ENCODE data around the gene DYSF.

DNA sequence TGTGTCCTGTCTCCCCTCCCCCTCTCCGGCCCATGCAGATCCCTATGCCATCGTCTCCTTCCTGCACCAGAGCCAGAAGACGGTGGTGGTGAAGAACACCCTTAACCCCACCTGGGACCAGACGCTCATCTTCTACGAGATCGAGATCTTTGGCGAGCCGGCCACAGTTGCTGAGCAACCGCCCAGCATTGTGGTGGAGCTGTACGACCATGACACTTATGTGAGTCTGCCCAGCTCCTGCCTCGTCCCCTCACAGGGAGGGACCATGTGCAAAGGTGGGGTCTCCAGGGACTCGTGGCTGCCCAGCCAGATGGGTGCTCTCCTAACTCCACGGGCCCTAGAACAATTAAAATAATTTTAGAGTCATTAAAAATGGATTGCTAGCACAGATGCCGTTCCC lies 145.2 kb downstream of the DYSF start:
- TF ChIP-seq, protein P1, sequence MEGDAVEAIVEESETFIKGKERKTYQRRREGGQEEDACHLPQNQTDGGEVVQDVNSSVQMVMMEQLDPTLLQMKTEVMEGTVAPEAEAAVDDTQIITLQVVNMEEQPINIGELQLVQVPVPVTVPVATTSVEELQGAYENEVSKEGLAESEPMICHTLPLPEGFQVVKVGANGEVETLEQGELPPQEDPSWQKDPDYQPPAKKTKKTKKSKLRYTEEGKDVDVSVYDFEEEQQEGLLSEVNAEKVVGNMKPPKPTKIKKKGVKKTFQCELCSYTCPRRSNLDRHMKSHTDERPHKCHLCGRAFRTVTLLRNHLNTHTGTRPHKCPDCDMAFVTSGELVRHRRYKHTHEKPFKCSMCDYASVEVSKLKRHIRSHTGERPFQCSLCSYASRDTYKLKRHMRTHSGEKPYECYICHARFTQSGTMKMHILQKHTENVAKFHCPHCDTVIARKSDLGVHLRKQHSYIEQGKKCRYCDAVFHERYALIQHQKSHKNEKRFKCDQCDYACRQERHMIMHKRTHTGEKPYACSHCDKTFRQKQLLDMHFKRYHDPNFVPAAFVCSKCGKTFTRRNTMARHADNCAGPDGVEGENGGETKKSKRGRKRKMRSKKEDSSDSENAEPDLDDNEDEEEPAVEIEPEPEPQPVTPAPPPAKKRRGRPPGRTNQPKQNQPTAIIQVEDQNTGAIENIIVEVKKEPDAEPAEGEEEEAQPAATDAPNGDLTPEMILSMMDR (IDR thresholded peaks at IDR 0.05) = no peak
- no peak for TF ChIP-seq POLR2A (IDR thresholded peaks at IDR 0.05)
